Activated CD8-positive, alpha-beta T cell treated with anti-CD3 and anti-CD28 coated beads for 36 hours (primary cell): ENCODE data around the gene SLC35F3. TPM values are rescaled to one million over a fixed set of nuclear protein-coding genes. Genes with fewer than 3 reads are reported as not detected.

Experiments used
- ATAC-seq: fragments of 200-7000 bp; cut with Tn5 transposase; one replicate; pipeline ENCODE4 v1.10.0; 2021; ENCODE audit warnings: mild to moderate bottlenecking, moderate library complexity
- CTCF ChIA-PET: fragments of 350-600 bp; sonication (Branson Sonifier 250); formaldehyde crosslinking; loops from one replicate; lab custom pipeline; 2021; ENCODE audit warnings: antibody characterized with exemption; lab: Charles Lee
- POLR2A ChIA-PET: fragments of 350-600 bp; sonication (Branson Sonifier 250); formaldehyde crosslinking; loops from one replicate; lab custom pipeline; 2021; ENCODE audit warnings: antibody characterized with exemption; lab: Charles Lee
- DNase-seq: peaks from one replicate; pipeline ENCODE4 v3.0.0-alpha.2; 2020
- H3K27ac Mint-ChIP-seq: one replicate; pipeline ENCODE4 v1.8.0; 2021; ENCODE audit warnings: mild to moderate bottlenecking, mixed read lengths
- H3K27me3 Mint-ChIP-seq: one replicate; pipeline ENCODE4 v1.8.0; 2021; ENCODE audit warnings: mixed read lengths
- H3K36me3 Mint-ChIP-seq: one replicate; pipeline ENCODE4 v1.8.0; 2021; ENCODE audit warnings: low read depth, mixed read lengths
- H3K4me1 Mint-ChIP-seq: one replicate; pipeline ENCODE4 v1.8.0; 2021; ENCODE audit warnings: low read depth, mixed read lengths
- H3K4me3 Mint-ChIP-seq: one replicate; pipeline ENCODE4 v1.8.0; 2021; ENCODE audit warnings: mild to moderate bottlenecking, moderate library complexity, mixed read lengths
- H3K9me3 Mint-ChIP-seq: one replicate; pipeline ENCODE4 v1.8.0; 2021; ENCODE audit warnings: mixed read lengths
- CTCF ChIP-seq: fragments of 200-600 bp; IDR thresholded peaks from one replicate; pipeline ENCODE4 v1.8.0; 2022; ENCODE audit warnings: antibody characterized with exemption, mild to moderate bottlenecking
- intact Hi-C: fragments of 100-400 bp; cut with micrococcal nuclease; formaldehyde crosslinking; loops from one replicate; pipeline ENCODE4 v1.10.0; 2022
- total RNA-seq, 2 experiments: library from RNA; stranded (reverse); gene quantifications; one replicate each; pipeline ENCODE4 v1.2.3, GENCODE V29; 2021

The SLC35F3 gene
- total RNA-seq, 2 experiments from 2014 or later, result 3.1 to 3.5 TPM

GRCh38 chr1:233897325-233898162 lies 6.9 kb upstream of the SLC35F3 start:
- Mint-ChIP-seq H3K36me3 (no peaks in the 10 kb centered on the region), H3K9me3 (no peaks in the 10 kb centered on the region), H3K4me1 (no peaks in the 10 kb centered on the region), H3K4me3 (no peak overlapping the region), H3K27me3 (peaks cover 18% of the 10 kb centered on the region), H3K27ac (no peak overlapping the region)
- intact Hi-C loops, result no loop called here
- DNase-seq (no peak), ATAC-seq (no peak)
- POLR2A ChIA-PET, result no interaction called here
- CTCF ChIA-PET, result interaction anchor here (1.1 kb wide), 1 partner anchor 9 kb away, joined by 3 read pairs; no protein-coding TSS in a partner anchor
- no peak for TF ChIP-seq CTCF

GRCh38 chr1:233901495-233901894 lies 3.0 kb upstream of the SLC35F3 start:
- CTCF ChIA-PET, result no interaction called here
- H3K4me3 Mint-ChIP-seq, result no peak overlapping the region
- no peaks in the 10 kb centered on the region for H3K36me3 Mint-ChIP-seq
- POLR2A ChIA-PET, result no interaction called here
- no peak for ATAC-seq
- no peak overlapping the region for H3K27ac Mint-ChIP-seq
- intact Hi-C loops, result no loop called here
- no peak for TF ChIP-seq CTCF
- no peak for DNase-seq
- H3K9me3 Mint-ChIP-seq, result no peaks in the 10 kb centered on the region
- peaks cover 38% of the 10 kb centered on the region for H3K27me3 Mint-ChIP-seq
- H3K4me1 Mint-ChIP-seq, result peaks cover 4% of the 10 kb centered on the region

- ATAC-seq (no peak), DNase-seq (no peak)
- H3K4me3 Mint-ChIP-seq, result no peak overlapping the region
- no peak for TF ChIP-seq CTCF
- intact Hi-C loops, result no loop called here
- ChIA-PET POLR2A (no interaction called here), CTCF (no interaction called here)
- no peaks in the 10 kb centered on the region for H3K9me3 Mint-ChIP-seq
- no peaks in the 10 kb centered on the region for H3K36me3 Mint-ChIP-seq
- no peak overlapping the region for H3K27ac Mint-ChIP-seq
- H3K27me3 Mint-ChIP-seq, result peaks cover 41% of the 10 kb centered on the region
- H3K4me1 Mint-ChIP-seq, result peaks cover 4% of the 10 kb centered on the region
Observed at GRCh38 chr1:233905416-233906051, 1.1 kb downstream of the SLC35F3 start.

- no peak for TF ChIP-seq CTCF
- CTCF ChIA-PET, result no interaction called here
- DNase-seq, result no peak
- intact Hi-C loops, result no loop called here
- no peaks in the 10 kb centered on the region for H3K36me3 Mint-ChIP-seq
- H3K4me1 Mint-ChIP-seq, result peaks cover 4% of the 10 kb centered on the region
- no peaks in the 10 kb centered on the region for H3K9me3 Mint-ChIP-seq
- peaks cover 32% of the 10 kb centered on the region for H3K27me3 Mint-ChIP-seq
- ATAC-seq, result no peak
- POLR2A ChIA-PET, result no interaction called here
- no peak overlapping the region for H3K27ac Mint-ChIP-seq
- H3K4me3 Mint-ChIP-seq, result no peak overlapping the region
Observed at GRCh38 chr1:233907151-233907550, 2.7 kb downstream of the SLC35F3 start.

GRCh38 chr1:233908092-233908491 lies 3.6 kb downstream of the SLC35F3 start:
- H3K4me3 Mint-ChIP-seq, result no peak overlapping the region
- DNase-seq, result no peak
- H3K9me3 Mint-ChIP-seq, result no peaks in the 10 kb centered on the region
- peaks cover 4% of the 10 kb centered on the region for H3K4me1 Mint-ChIP-seq
- H3K36me3 Mint-ChIP-seq, result no peaks in the 10 kb centered on the region
- no peak for TF ChIP-seq CTCF
- intact Hi-C loops, result no loop called here
- ATAC-seq, result no peak
- peaks cover 33% of the 10 kb centered on the region for H3K27me3 Mint-ChIP-seq
- no peak overlapping the region for H3K27ac Mint-ChIP-seq
- ChIA-PET CTCF (no interaction called here), POLR2A (interaction anchor here (0.6 kb wide), 1 partner anchor 258 kb away, joined by 5 read pairs; no protein-coding TSS in a partner anchor)
